ENCODE measurements around the gene ARFGAP3. TPM values are rescaled to one million over a fixed set of nuclear protein-coding genes. Genes with fewer than 3 reads are reported as not detected.

The ARFGAP3 gene
- total RNA-seq, 2 donors from 2014 or later = 32.1 to 39.7 TPM

GRCh38 chr22:42747701-42748513 is 109.2 kb downstream of the ARFGAP3 start:
- Mint-ChIP-seq H3K27ac (no peak overlapping the region), H3K36me3 (ENCODE audit: low read depth) (no peaks in the 10 kb centered on the region), H3K4me1 (no peaks in the 10 kb centered on the region), H3K27me3 (peaks cover 15% of the 10 kb centered on the region), H3K4me3 (no peak overlapping the region)
- H3K9me3 ChIP-seq (ENCODE audit: control insufficient read depth, low read length, poor library complexity, severe bottlenecking) = no peaks in the 10 kb centered on the region
- DNase-seq (no peak), ATAC-seq (no peak)

Other genes with a start within 250 kb of the ARFGAP3 start
- 10 to 100 TPM; 70.3 to 71.2 TPM for gene POLDIP3, start 242.4 kb downstream of the ARFGAP3 start, total RNA-seq
- gene ATP5MGL, start 216.7 kb downstream of the ARFGAP3 start, total RNA-seq = 1 to 10 TPM; 3.9 to 4.5 TPM
- 10 to 100 TPM; 44.8 to 80.7 TPM for gene CYB5R3, start 207.9 kb downstream of the ARFGAP3 start, total RNA-seq
- gene A4GALT, start 136.4 kb downstream of the ARFGAP3 start, total RNA-seq = not detected
- gene PACSIN2, start 157.9 kb upstream of the ARFGAP3 start, total RNA-seq = 10 to 100 TPM; 36.8 to 61.3 TPM
- 1 to 10 TPM; 3.3 to 5.9 TPM for gene TTLL1, start 232.1 kb upstream of the ARFGAP3 start, total RNA-seq

Measured in T-helper 17 cell (primary cell).